Spleen (tissue), 11 donors: ENCODE data around the gene TRPV5. TPM values are rescaled to one million over a fixed set of nuclear protein-coding genes. Genes with fewer than 3 reads are reported as not detected.

ENCODE experiments used
- DNase-seq: peaks from one replicate; pipeline ENCODE4 v3.0.0-alpha.2; 2020
- H3K27ac ChIP-seq, 8 donors: fragments of 200-600 bp; sonication (generic) in 7 of 8; 1 replicate in 4 of 8; 2 replicates in 4 of 8; pipeline versions ENCODE4 v1.5.0 to v1.8.0; 2016 to 2021; ENCODE audit warnings: inconsistent platforms in 4 of 8, mild to moderate bottlenecking in 4 of 8, moderate library complexity in 1 of 8
- H3K27me3 ChIP-seq, 7 donors: fragments of 200-600 bp; sonication (generic) in 6 of 7; replicated peaks in 1 of 7; 1 replicate in 4 of 7; 2 replicates in 3 of 7; pipeline versions ENCODE4 v1.5.0 to v1.8.0; 2016 to 2021; ENCODE audit warnings: inconsistent platforms in 3 of 7, mild to moderate bottlenecking in 1 of 7
- H3K36me3 ChIP-seq, 6 donors: fragments of 200-600 bp; sonication (generic) in 5 of 6; 1 replicate in 4 of 6; 2 replicates in 2 of 6; pipeline versions ENCODE4 v1.5.0 to v1.8.0; 2016 to 2021; ENCODE audit warnings: inconsistent platforms in 2 of 6
- H3K4me1 ChIP-seq, 6 donors: fragments of 200-600 bp; sonication (generic) in 5 of 6; 1 replicate in 3 of 6; 2 replicates in 3 of 6; pipeline versions ENCODE4 v1.5.0 to v1.8.0; 2016 to 2021; ENCODE audit warnings: inconsistent platforms in 3 of 6
- H3K4me3 ChIP-seq, 8 donors: fragments of 200-600 bp; sonication (generic) in 7 of 8; 1 replicate in 4 of 8; 2 replicates in 4 of 8; pipeline versions ENCODE4 v1.5.0 to v1.8.0; 2016 to 2021; ENCODE audit warnings: inconsistent platforms in 4 of 8, mild to moderate bottlenecking in 4 of 8, moderate library complexity in 2 of 8
- H3K9me3 ChIP-seq, 8 donors: fragments of 200-600 bp; sonication (generic) in 7 of 8; 1 replicate in 4 of 8; 2 replicates in 4 of 8; pipeline versions ENCODE4 v1.5.0 to v1.8.0; 2016 to 2021; ENCODE audit warnings: inconsistent platforms in 4 of 8
- CTCF ChIP-seq, 11 experiments: fragments of 200-600 bp in 7 of 11; fragments of 450-650 bp in 4 of 11; sonication (generic) in 4 of 11; IDR thresholded peaks in 8 of 11; conservative IDR thresholded peaks in 3 of 11; 1 replicate in 7 of 11; 2 replicates in 4 of 11; pipeline versions ENCODE4 v1.4.0 to v1.8.0; 2016 to 2021; ENCODE audit warnings: antibody characterized with exemption in 11 of 11, inconsistent platforms in 4 of 11, mild to moderate bottlenecking in 1 of 11
- POLR2A ChIP-seq, 3 donors: fragments of 450-650 bp; IDR thresholded peaks; one replicate each; pipeline ENCODE4 v1.5.1; 2017; ENCODE audit warnings: antibody characterized with exemption in 3 of 3, mild to moderate bottlenecking in 1 of 3
- POLR2AphosphoS5 ChIP-seq, 3 donors: sonication (generic); formaldehyde crosslinking; IDR thresholded peaks; one replicate each; pipeline ENCODE4 v1.5.1; 2017; ENCODE audit warnings: antibody characterized with exemption in 3 of 3
- WGBS, 5 donors: extraction: QIAGEN DNeasy Blood & Tissue Kit in 3 of 5; methylation state at CpG; one replicate each; pipeline versions ENCODE4 v1.1.5 to v1.1.7; 2013 to 2018; 5-methylcytosine and 5-hydroxymethylcytosine counted together
- intact Hi-C: fragments of 100-400 bp; cut with DNase I; formaldehyde crosslinking; loops from one replicate; pipeline ENCODE4 v1.15.0; 2023; ENCODE audit warnings: low total_unique reads
- polyA plus RNA-seq, 3 donors: library from polyadenylated mRNA; stranded (reverse); fragments of 200-250 nt; gene quantifications; one replicate each; pipeline ENCODE4 v1.2.1, GENCODE V29; 2013
- total RNA-seq, 7 donors: library from RNA; depleted of rRNA in 3 of 7; stranded (reverse); fragments of >200 nt in 3 of 7; fragmentation: NEBNext Ultra II Directional in 4 of 7; extraction: Animal tissue kit (Norgen Biotek cat#: 25700) in 4 of 7; gene quantifications; one replicate each; pipeline versions ENCODE4 v1.1.0 to v1.2.1, GENCODE V29; 2016 to 2021
- donor health status: healthy with polysubstance abuse.
- donor health status: DM: no; HTN: no; CAD: no; lungs with moderate emphysema.
- donor health status: DM: no; HTN: no; CAD: no.
- donor health status: Bipolar disorder and iron deficiency.
- donor health status: healthy.
- donor health status: DM: no; HTN: no; CAD: no.
- donor health status: DM: yes; HTN: yes; CAD: no.

Gene TRPV5
- total and polyA plus RNA-seq, 10 donors, result 0.02 to 0.20 (median 0.03) TPM; not detected in 7

- Histone ChIP-seq H3K27ac (no peak overlapping the region), H3K36me3 (peaks cover 0 to 42% (median 6%) of the 10 kb centered on the region in 6 donors), H3K9me3 (no peaks in the 10 kb centered on the region), H3K4me3 (no peak overlapping the region), H3K27me3 (no peaks in the 10 kb centered on the region), H3K4me1 (peaks cover 0 to 6% (median 0%) of the 10 kb centered on the region in 6 donors)
- TF ChIP-seq CTCF (IDR thresholded peaks at IDR 0.05 in 8 of 11, conservative IDR thresholded peaks at IDR 0.05 in 3 of 11) (no peak), POLR2AphosphoS5 (IDR thresholded peaks at IDR 0.05) (no peak), POLR2A (IDR thresholded peaks at IDR 0.05) (no peak)
- intact Hi-C loops, result no loop called here
- 90 to 94% (median 92%) methylated on average over 4 of the region's 4 CpGs for WGBS, 5 donors
- DNase-seq, result no peak
Measured at GRCh38 chr7:142862351-142862750, 71.2 kb downstream of the TRPV5 start.

- WGBS, 5 donors, result 78 to 88% (median 86%) methylated on average over 3 of the region's 3 CpGs
- intact Hi-C loops, result no loop called here
Measured at GRCh38 chr7:142860968-142861367, 72.6 kb downstream of the TRPV5 start.

GRCh38 chr7:142859829-142860228, 73.7 kb downstream of the TRPV5 start:
- TF ChIP-seq POLR2AphosphoS5 (IDR thresholded peaks at IDR 0.05) (no peak), CTCF (IDR thresholded peaks at IDR 0.05 in 8 of 11, conservative IDR thresholded peaks at IDR 0.05 in 3 of 11) (no peak), POLR2A (IDR thresholded peaks at IDR 0.05) (no peak)
- H3K27me3 ChIP-seq, result peaks cover 0 to 11% (median 0%) of the 10 kb centered on the region in 7 donors
- peaks cover 0 to 40% (median 6%) of the 10 kb centered on the region in 6 donors for H3K36me3 ChIP-seq
- H3K4me1 ChIP-seq, result peaks cover 4 to 25% (median 16%) of the 10 kb centered on the region in 6 donors
- H3K9me3 ChIP-seq, result no peaks in the 10 kb centered on the region
- intact Hi-C loops, result loop anchor here (10.0 kb wide), 2 partner anchors 145 to 355 kb away; no protein-coding TSS in a partner anchor
- no peak for DNase-seq
- no peak overlapping the region for H3K27ac ChIP-seq
- WGBS, 5 donors, result 57 to 79% (median 63%) methylated on average over 5 of the region's 5 CpGs
- H3K4me3 ChIP-seq, result no peak overlapping the region

More at GRCh38 chr7:142860968-142861367, 72.6 kb downstream of the TRPV5 start:
- DNase-seq, result no peak
- no peak overlapping the region for H3K27ac ChIP-seq
- no peak overlapping the region for H3K4me3 ChIP-seq
- H3K36me3 ChIP-seq, result peaks cover 0 to 42% (median 6%) of the 10 kb centered on the region in 6 donors
- peaks cover 0 to 19% (median 5%) of the 10 kb centered on the region in 6 donors for H3K4me1 ChIP-seq
- TF ChIP-seq POLR2AphosphoS5 (IDR thresholded peaks at IDR 0.05) (no peak), POLR2A (IDR thresholded peaks at IDR 0.05) (no peak), CTCF (IDR thresholded peaks at IDR 0.05 in 8 of 11, conservative IDR thresholded peaks at IDR 0.05 in 3 of 11) (no peak)
- no peaks in the 10 kb centered on the region for H3K9me3 ChIP-seq
- no peaks in the 10 kb centered on the region for H3K27me3 ChIP-seq

GRCh38 chr7:142859411-142859810, 74.1 kb downstream of the TRPV5 start:
- H3K4me3 ChIP-seq, result no peak overlapping the region
- peaks cover 0 to 36% (median 5%) of the 10 kb centered on the region in 6 donors for H3K36me3 ChIP-seq
- intact Hi-C loops, result loop anchor here (10.0 kb wide), 2 partner anchors 145 to 355 kb away; no protein-coding TSS in a partner anchor
- H3K27me3 ChIP-seq, result peaks cover 0 to 12% (median 0%) of the 10 kb centered on the region in 7 donors
- H3K9me3 ChIP-seq, result no peaks in the 10 kb centered on the region
- DNase-seq, result no peak
- H3K4me1 ChIP-seq, result peaks cover 4 to 25% (median 16%) of the 10 kb centered on the region in 6 donors
- TF ChIP-seq CTCF (IDR thresholded peaks at IDR 0.05 in 8 of 11, conservative IDR thresholded peaks at IDR 0.05 in 3 of 11), result no peak
- no peak for TF ChIP-seq POLR2AphosphoS5 (IDR thresholded peaks at IDR 0.05)
- TF ChIP-seq POLR2A (IDR thresholded peaks at IDR 0.05), result no peak
- H3K27ac ChIP-seq, result no peak overlapping the region

Other genes with a start within 250 kb of the TRPV5 start
- gene PRSS1, start 184.3 kb downstream of the TRPV5 start, total RNA-seq, result 1 to 10 TPM in 3 of 7 donors, not detected in 4; 2.9 to 6.3 (median 3.0) TPM
- 1 to 10 TPM in 2 of 3 donors, under 1 TPM in 1; 0.88 to 1.4 (median 1.2) TPM for gene PRSS1, start 184.3 kb downstream of the TRPV5 start, polyA plus RNA-seq
- 10 to 100 TPM in 2 of 7 donors, 1 to 10 TPM in 1, not detected in 4; 3.8 to 14.5 (median 11.1) TPM for gene PRSS2, start 162.8 kb downstream of the TRPV5 start, total RNA-seq
- gene PRSS2, start 162.8 kb downstream of the TRPV5 start, polyA plus RNA-seq, result 1 to 10 TPM; 1.1 to 1.3 (median 1.2) TPM
- gene EPHB6, start 78.7 kb downstream of the TRPV5 start, total RNA-seq, result 10 to 100 TPM; 12.3 to 15.5 (median 13.9) TPM
- gene EPHB6, start 78.7 kb downstream of the TRPV5 start, polyA plus RNA-seq, result 10 to 100 TPM; 11.3 to 28.8 (median 23.6) TPM
- under 1 TPM in 4 of 7 donors, not detected in 3; 0.06 to 0.32 (median 0.25) TPM for gene TRPV6, start 48.0 kb downstream of the TRPV5 start, total RNA-seq
- gene TRPV6, start 48.0 kb downstream of the TRPV5 start, polyA plus RNA-seq, result under 1 TPM; 0.05 to 0.26 (median 0.16) TPM
- gene LLCFC1, start 5.7 kb upstream of the TRPV5 start, total RNA-seq, result not detected
- under 1 TPM in 1 of 3 donors, not detected in 2; 0.18 TPM for gene LLCFC1, start 5.7 kb upstream of the TRPV5 start, polyA plus RNA-seq
- gene KEL, start 28.6 kb upstream of the TRPV5 start, total RNA-seq, result 10 to 100 TPM in 3 of 7 donors, 1 to 10 TPM in 4; 4.1 to 27.4 (median 10.0) TPM
- 1 to 10 TPM; 3.3 to 5.0 (median 4.7) TPM for gene KEL, start 28.6 kb upstream of the TRPV5 start, polyA plus RNA-seq
- gene OR9A2, start 93.4 kb upstream of the TRPV5 start, total RNA-seq, result under 1 TPM in 1 of 7 donors, not detected in 6; 0.64 TPM
- not detected for gene OR9A2, start 93.4 kb upstream of the TRPV5 start, polyA plus RNA-seq
- not detected for gene OR6V1, start 118.6 kb upstream of the TRPV5 start, total RNA-seq
- gene OR6V1, start 118.6 kb upstream of the TRPV5 start, polyA plus RNA-seq, result not detected
- not detected for gene PIP, start 198.3 kb upstream of the TRPV5 start, total RNA-seq
- gene PIP, start 198.3 kb upstream of the TRPV5 start, polyA plus RNA-seq, result not detected
- gene TAS2R39, start 249.7 kb upstream of the TRPV5 start, total RNA-seq, result not detected
- not detected for gene TAS2R39, start 249.7 kb upstream of the TRPV5 start, polyA plus RNA-seq